Left kidney (tissue), 2 donors: ENCODE measurements around the gene PCDHA4. TPM values are rescaled to one million over a fixed set of nuclear protein-coding genes. Genes with fewer than 3 reads are reported as not detected.
"Not testable (repeated sequence)": the region's sequence is repeated elsewhere in the genome, so short reads cannot be mapped to it uniquely, and the experiment has no call there.

ENCODE experiments used
- DNase-seq: peaks from one replicate; pipeline ENCODE4 v3.0.0-alpha.2; 2013
- polyA plus RNA-seq: library from polyadenylated mRNA; unstranded; fragments of 120-200 nt; gene quantifications from one replicate; pipeline ENCODE4 v1.2.1, GENCODE V29; 2013; ENCODE audit not compliant: insufficient read length

Gene PCDHA4
- polyA plus RNA-seq, 1 donor, result 1.00 TPM

DNA sequence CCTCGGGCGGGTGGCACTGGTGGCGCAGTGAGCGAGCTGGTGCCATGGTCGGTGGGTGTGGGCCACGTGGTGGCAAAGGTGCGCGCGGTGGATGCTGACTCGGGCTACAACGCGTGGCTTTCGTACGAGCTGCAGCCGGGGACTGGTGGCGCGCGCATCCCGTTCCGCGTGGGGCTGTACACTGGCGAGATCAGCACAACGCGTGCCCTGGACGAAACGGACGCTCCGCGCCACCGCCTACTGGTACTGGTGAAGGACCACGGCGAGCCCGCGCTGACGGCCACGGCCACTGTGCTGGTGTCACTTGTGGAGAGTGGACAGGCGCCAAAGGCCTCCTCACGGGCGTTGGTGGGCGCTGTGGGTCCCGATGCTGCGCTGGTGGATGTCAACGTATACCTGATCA lies 2.0 kb downstream of the PCDHA4 start:
- DNase-seq, result no peak

DNA sequence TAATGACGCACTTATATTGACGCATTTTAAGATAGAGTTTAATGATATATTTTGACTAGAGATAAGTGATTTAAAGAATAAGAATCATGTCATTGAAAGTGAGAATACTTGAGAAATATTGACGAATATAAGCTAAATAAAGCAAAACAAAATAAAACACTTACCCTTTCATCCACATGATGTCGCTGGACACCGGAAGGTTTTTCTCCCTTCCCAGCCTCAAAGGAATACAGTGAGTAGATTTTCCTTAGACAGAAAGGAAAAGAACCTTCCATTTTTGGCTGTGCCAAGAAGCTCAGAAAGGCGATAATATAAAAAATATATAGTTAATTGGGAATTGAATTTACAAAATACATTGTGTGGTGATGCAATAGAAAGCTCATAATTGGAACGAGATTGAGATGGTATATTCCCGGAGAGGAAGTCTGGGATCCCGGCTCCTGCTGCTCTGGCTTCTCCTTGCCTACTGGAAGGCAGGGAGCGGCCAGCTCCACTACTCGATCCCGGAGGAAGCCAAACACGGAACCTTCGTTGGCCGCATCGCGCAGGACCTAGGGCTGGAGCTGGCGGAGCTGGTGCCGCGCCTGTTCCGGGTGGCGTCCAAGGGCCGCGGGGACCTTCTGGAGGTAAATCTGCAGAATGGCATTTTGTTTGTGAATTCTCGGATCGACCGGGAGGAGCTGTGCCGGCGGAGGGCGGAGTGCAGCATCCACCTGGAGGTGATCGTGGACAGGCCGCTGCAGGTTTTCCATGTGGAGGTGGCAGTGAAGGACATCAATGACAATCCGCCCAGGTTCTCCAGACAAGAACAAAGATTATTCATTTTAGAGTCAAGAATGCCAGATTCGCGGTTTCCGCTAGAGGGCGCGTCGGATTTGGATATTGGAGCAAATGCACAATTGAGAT lies 14.8 kb downstream of the PCDHA4 start, which contains the start of gene PCDHA5:
TSS of gene PCDHA5 (plus strand) at position 239 of the 906 bp plus-strand sequence.
- DNase-seq, result no peak

DNA sequence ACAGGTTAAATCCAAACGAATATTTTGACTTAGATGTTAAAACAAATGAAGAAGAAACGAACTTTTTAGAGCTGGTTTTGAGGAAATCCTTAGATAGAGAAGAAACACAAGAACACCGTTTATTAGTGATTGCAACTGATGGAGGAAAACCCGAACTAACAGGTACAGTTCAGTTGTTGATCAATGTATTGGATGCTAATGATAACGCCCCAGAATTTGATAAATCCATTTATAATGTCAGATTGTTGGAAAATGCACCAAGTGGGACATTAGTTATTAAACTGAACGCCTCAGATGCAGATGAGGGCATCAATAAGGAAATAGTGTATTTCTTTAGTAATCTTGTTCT lies 15.4 kb downstream of the PCDHA4 start:
- no peak for DNase-seq

DNA sequence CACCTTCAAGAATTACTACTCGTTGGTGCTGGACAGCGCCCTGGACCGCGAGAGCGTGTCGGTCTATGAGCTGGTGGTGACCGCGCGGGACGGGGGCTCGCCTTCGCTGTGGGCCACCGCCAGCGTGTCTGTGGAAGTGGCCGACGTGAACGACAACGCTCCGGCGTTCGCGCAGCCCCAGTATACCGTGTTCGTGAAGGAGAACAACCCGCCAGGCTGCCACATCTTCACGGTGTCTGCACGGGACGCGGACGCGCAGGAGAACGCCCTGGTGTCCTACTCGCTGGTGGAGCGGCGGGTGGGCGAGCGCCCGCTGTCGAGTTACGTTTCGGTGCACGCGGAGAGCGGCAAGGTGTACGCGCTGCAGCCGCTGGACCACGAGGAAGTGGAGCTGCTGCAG lies 16.1 kb downstream of the PCDHA4 start:
- DNase-seq, result not testable (repeated sequence)

DNA sequence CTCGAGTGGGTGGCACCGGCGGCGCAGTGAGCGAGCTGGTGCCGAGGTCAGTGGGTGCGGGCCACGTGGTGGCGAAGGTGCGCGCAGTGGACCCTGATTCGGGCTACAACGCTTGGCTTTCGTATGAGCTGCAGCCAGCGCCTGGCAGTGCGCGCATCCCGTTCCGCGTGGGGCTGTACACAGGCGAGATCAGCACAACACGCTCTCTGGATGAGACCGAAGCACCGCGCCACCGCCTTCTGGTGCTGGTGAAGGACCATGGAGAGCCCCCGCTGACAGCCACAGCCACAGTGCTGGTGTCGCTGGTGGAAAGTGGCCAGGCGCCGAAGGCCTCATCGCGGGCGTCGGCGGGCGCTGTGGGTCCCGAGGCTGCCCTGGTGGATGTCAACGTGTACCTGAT lies 16.6 kb downstream of the PCDHA4 start:
- DNase-seq, result no peak

DNA sequence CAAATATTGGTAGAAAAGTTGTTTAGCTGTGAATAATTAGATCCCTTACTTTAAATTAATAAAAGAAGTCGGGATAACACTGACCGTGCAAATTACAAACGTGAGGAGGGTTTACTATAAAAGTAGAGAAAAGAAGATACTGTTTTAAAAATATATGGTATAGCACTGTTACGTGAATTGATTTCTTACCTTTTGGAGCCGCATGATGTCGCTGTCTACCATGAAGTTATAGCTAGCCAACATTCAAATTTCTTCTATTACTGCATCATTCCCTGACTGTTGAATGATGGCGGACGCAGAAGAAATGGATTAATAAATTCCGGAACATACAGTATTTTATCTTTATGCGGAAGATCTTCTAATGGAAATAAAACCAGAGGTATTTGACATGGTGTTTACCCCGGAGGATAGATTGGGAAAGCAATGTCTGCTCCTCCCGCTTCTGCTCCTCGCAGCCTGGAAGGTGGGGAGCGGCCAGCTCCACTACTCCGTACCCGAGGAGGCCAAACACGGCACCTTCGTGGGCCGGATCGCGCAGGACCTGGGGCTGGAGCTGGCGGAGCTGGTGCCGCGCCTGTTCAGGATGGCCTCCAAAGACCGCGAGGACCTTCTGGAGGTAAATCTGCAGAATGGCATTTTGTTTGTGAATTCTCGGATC lies 21.0 kb downstream of the PCDHA4 start, which contains the start of gene PCDHA6:
TSS of gene PCDHA6 (plus strand) at position 257 of the 658 bp plus-strand sequence. CDS start at position 389, 132 bp downstream.
- no peak for DNase-seq

DNA sequence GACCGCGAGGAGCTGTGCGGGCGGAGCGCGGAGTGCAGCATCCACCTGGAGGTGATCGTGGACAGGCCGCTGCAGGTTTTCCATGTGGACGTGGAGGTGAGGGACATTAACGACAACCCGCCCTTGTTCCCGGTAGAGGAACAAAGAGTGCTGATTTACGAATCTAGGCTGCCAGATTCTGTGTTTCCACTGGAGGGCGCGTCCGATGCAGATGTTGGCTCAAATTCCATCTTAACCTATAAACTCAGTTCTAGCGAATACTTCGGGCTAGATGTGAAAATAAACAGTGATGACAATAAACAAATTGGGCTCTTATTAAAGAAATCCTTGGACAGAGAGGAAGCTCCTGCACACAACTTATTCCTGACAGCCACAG lies 21.5 kb downstream of the PCDHA4 start:
- no peak for DNase-seq

DNA sequence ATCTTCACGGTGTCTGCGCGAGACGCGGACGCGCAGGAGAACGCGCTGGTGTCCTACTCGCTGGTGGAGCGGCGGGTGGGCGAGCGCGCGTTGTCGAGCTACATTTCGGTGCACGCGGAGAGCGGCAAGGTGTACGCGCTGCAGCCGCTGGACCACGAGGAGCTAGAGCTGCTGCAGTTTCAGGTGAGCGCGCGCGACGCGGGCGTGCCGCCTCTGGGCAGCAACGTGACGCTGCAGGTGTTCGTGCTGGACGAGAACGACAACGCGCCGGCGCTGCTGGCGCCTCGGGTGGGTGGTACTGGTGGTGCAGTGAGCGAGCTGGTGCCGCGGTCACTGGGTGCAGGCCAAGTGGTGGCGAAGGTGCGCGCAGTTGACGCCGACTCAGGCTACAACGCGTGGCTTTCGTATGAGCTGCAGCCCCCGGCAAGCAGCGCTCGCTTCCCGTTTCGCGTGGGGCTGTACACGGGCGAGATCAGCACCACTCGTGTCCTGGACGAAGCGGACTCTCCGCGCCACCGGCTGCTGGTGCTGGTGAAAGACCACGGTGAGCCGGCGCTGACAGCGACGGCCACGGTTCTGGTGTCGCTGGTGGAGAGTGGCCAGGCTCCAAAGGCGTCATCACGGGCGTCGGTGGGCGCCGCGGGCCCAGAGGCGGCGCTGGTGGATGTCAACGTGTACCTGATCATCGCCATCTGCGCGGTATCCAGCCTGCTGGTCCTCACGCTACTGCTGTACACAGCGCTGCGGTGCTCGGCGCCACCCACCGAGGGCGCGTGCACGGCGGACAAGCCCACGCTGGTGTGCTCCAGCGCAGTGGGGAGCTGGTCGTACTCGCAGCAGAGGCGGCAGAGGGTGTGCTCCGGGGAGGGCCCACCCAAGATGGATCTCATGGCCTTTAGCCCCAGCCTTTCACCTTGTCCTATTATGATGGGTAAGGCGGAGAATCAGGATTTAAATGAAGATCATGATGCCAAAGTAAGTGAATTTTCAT lies 22.9 kb downstream of the PCDHA4 start:
- DNase-seq, result not testable (repeated sequence)

DNA sequence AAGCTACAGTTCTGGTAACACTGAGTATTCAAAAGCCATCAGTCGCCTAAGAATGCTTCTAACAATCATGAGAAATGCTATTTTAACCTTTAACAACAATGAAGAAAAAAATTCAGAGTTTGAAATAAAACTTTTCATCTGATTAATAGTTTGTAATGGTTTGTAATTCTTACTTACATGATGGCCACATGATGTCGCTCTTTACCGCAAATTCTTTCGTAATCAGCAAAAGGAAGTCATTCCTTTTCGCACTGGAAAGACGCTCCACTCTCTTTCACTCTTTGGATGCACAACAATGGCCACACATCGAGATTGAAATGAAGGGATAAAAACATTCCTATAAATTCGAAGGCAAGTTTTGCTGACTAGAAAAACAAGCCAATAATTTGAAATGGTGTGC lies 27.1 kb downstream of the PCDHA4 start, which contains the start of gene PCDHA7:
TSS of gene PCDHA7 (plus strand) at position 277 of the 400 bp plus-strand sequence. CDS start at position 392, 115 bp downstream.
- no peak for DNase-seq

DNA sequence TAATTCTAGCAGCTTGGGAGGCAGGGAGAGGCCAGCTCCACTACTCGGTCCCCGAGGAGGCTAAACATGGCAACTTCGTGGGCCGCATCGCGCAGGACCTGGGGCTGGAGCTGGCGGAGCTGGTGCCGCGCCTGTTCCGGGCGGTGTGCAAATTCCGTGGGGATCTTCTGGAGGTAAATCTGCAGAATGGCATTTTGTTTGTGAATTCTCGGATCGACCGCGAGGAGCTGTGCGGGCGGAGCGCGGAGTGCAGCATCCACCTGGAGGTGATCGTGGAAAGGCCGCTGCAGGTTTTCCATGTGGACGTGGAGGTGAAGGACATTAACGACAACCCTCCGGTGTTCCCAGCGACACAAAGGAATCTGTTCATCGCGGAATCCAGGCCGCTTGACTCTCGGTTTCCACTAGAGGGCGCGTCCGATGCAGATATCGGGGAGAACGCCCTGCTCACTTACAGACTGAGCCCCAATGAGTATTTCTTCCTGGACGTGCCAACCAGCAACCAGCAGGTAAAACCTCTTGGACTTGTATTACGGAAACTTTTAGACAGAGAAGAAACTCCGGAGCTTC lies 27.7 kb downstream of the PCDHA4 start:
- not testable (repeated sequence) for DNase-seq

DNA sequence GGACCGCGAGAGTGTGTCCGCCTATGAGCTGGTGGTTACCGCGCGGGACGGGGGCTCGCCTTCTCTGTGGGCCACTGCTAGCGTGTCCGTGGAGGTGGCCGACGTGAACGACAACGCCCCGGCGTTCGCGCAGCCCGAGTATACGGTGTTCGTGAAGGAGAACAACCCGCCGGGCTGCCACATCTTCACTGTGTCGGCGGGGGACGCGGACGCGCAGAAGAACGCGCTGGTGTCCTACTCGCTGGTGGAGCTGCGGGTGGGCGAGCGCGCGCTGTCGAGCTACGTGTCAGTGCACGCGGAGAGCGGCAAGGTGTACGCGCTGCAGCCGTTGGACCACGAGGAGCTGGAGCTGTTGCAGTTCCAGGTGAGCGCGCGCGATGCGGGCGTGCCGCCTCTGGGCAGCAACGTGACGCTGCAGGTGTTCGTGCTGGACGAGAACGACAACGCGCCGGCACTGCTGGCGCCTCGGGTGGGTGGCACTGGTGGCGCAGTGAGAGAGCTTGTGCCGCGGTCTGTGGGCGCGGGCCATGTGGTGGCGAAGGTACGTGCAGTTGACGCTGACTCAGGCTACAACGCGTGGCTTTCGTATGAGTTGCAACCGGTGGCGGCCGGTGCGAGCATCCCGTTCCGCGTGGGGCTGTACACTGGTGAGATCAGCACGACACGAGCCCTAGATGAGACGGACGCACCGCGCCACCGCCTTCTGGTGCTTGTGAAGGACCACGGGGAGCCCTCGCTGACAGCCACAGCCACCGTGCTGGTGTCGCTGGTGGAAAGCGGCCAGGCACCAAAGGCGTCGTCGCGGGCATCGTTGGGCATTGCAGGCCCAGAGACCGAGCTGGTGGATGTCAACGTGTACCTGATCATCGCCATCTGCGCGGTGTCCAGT lies 29.0 kb downstream of the PCDHA4 start:
- DNase-seq, result no peak

DNA sequence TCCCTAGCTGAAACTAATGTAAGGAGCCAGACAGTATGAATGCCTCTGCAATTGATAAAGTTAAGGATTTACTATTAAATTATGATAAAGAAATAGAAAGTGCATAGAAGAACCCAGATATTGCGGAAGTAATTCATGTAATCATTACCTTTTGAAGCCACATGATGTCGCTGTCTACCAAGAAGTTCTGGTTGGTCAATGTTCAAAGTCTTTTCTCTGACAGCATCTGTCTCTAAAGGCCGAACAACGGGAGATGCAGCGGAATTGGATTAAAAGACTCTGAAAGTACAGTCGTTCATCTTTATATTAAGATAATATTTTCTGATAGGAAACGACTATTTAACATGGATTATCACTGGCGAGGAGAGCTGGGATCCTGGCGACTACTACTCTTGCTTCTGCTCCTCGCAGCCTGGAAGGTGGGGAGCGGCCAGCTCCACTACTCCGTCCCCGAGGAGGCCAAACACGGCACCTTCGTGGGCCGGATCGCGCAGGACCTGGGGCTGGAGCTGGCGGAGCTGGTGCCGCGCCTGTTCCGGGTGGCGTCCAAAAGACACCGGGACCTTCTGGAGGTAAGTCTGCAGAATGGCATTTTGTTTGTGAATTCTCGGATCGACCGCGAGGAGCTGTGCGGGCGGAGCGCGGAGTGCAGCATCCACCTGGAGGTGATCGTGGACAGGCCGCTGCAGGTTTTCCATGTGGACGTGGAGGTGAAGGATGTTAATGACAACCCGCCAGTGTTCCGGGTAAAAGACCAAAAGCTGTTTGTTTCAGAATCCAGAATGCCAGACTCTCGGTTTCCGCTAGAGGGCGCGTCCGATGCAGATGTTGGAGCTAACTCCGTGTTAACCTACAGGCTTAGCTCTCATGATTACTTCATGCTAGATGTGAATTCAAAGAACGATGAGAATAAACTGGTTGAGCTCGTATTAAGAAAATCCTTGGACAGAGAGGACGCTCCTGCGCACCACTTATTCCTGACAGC lies 34.4 kb downstream of the PCDHA4 start, which contains the start of gene PCDHA8:
TSS of gene PCDHA8 (plus strand) at position 210 of the 985 bp plus-strand sequence. CDS start at position 345, 135 bp downstream.
- no peak for DNase-seq

DNA sequence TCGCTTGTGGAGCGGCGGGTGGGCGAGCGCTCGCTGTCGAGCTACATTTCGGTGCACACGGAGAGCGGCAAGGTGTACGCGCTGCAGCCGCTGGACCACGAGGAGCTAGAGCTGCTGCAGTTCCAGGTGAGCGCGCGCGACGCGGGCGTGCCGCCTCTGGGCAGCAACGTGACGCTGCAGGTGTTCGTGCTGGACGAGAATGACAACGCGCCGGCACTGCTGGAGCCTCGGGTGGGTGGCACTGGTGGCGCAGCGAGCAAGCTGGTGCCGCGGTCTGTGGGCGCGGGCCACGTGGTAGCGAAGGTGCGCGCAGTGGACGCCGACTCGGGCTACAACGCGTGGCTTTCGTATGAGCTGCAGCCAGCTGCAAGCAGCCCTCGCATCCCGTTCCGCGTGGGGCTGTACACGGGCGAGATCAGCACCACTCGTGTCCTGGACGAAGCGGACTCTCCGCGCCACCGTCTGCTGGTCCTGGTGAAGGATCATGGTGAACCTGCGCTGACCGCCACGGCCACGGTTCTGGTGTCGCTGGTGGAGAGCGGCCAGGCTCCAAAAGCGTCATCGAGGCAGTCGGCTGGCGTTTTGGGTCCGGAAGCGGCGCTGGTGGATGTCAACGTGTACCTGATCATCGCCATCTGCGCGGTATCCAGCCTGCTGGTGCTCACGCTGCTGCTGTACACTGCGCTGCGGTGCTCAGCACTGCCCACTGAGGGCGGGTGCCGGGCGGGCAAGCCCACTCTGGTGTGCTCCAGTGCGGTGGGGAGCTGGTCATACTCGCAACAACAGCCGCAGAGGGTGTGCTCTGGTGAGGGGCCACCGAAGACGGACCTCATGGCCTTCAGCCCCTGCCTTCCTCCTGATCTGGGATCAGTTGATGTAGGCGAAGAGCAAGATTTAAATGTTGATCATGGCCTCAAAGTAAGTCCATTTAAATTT lies 36.2 kb downstream of the PCDHA4 start:
- no peak for DNase-seq

DNA sequence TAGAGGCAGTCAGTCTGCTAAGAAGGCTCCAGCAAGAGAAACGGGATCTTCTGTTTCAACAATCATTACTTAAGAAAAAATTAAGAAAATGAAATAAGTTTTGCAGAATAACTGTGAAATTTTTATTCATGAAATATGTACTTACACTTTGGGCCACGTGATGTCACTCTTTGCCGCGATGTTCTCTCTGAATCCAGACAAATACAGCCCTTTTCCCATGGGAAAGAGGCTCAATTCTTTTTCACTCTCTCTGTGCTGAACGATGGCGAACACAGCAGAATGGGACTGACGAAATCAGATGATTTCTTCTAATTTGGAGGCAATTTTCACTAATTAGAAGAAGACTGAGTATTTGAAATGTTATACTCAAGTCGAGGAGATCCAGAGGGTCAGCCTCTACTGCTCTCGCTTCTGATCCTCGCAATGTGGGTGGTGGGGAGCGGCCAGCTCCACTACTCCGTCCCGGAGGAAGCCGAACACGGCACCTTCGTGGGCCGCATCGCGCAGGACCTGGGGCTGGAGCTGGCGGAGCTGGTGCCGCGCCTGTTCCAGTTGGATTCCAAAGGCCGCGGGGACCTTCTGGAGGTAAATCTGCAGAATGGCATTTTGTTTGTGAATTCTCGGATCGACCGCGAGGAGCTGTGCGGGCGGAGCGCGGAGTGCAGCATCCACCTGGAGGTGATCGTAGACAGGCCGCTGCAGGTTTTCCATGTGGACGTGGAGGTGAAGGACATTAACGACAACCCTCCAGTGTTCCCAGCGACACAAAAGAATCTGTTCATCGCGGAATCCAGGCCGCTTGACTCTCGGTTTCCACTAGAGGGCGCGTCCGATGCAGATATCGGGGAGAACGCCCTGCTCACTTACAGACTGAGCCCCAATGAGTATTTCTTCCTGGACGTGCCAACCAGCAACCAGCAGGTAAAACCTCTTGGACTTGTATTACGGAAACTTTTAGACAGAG lies 41.6 kb downstream of the PCDHA4 start, which contains the start of gene PCDHA9:
TSS of gene PCDHA9 (plus strand) at position 244 of the 964 bp plus-strand sequence. CDS start at position 358, 114 bp downstream.
- not testable (repeated sequence) for DNase-seq

DNA sequence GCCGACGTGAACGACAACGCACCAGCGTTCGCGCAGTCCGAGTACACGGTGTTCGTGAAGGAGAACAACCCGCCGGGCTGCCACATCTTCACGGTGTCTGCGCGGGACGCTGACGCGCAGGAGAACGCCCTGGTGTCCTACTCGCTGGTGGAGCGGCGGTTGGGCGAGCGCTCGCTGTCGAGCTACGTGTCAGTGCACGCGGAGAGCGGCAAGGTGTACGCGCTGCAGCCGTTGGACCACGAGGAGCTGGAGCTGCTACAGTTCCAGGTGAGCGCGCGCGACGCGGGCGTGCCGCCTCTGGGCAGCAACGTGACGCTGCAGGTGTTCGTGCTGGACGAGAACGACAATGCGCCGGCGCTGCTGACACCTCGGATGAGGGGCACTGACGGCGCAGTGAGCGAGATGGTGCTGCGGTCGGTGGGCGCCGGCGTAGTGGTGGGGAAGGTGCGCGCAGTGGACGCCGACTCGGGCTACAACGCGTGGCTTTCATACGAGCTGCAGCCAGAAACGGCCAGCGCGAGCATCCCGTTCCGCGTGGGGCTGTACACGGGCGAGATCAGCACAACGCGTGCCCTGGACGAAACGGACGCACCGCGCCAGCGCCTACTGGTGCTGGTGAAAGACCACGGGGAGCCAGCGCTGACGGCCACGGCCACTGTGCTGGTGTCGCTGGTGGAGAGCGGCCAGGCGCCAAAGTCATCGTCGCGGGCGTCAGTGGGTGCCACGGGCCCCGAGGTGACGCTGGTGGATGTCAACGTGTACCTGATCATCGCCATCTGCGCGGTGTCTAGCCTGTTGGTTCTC lies 43.2 kb downstream of the PCDHA4 start:
- DNase-seq, result not testable (repeated sequence)
